ENCODE results near the gene C4orf17. TPM values are rescaled to one million over a fixed set of nuclear protein-coding genes. Genes with fewer than 3 reads are reported as not detected.

Gene C4orf17
- total RNA-seq, 1 donor from 2014 or later: not detected

- Histone ChIP-seq H3K36me3 (ENCODE audit: insufficient read depth, low read length) (no peaks in the 10 kb centered on the region), H3K79me2 (ENCODE audit: insufficient read depth, low read length) (no peaks in the 10 kb centered on the region), H3K9ac (ENCODE audit: low read length) (no peak overlapping the region), H4K20me1 (ENCODE audit: insufficient read depth, low read length) (no peaks in the 10 kb centered on the region), H3K27ac (ENCODE audit: low read depth, low read length) (no peak overlapping the region), H3K9me3 (ENCODE audit: insufficient read depth, low read depth, low read length) (no peaks in the 10 kb centered on the region), H2AFZ (ENCODE audit: low read depth, low read length) (no peak overlapping the region), H3K4me1 (ENCODE audit: insufficient read depth, low read length) (no peaks in the 10 kb centered on the region), H3K4me3 (ENCODE audit: insufficient read depth, low read depth, low read length) (no peak overlapping the region), H3K27me3 (ENCODE audit: insufficient read depth, low read length) (no peaks in the 10 kb centered on the region), H3K4me2 (ENCODE audit: low read length) (no peak overlapping the region)
- Mint-ChIP-seq H3K4me1 (ENCODE audit: low read depth, unreplicated experiment) (no peaks in the 10 kb centered on the region), H3K27ac (ENCODE audit: unreplicated experiment) (no peak overlapping the region), H3K27me3 (ENCODE audit: low read depth, unreplicated experiment) (no peaks in the 10 kb centered on the region), H3K36me3 (ENCODE audit: low read depth, unreplicated experiment) (no peaks in the 10 kb centered on the region), H3K9me3 (ENCODE audit: unreplicated experiment) (peaks cover 11% of the 10 kb centered on the region), H3K4me3 (ENCODE audit: unreplicated experiment) (no peak overlapping the region)
- FAIRE-seq (no peak), DNase-seq (ENCODE audit: low read depth) (no peak)
- no peak for TF ChIP-seq CTCF (IDR thresholded peaks at IDR 0.05; ENCODE audit: insufficient read depth, low read depth, low read length)
- TF ChIP-seq EZH2 (IDR thresholded peaks at IDR 0.05; ENCODE audit: insufficient read depth, low read length): no peak
Measured at GRCh38 chr4:99507349-99507748, 3.5 kb upstream of the C4orf17 start.

DNA sequence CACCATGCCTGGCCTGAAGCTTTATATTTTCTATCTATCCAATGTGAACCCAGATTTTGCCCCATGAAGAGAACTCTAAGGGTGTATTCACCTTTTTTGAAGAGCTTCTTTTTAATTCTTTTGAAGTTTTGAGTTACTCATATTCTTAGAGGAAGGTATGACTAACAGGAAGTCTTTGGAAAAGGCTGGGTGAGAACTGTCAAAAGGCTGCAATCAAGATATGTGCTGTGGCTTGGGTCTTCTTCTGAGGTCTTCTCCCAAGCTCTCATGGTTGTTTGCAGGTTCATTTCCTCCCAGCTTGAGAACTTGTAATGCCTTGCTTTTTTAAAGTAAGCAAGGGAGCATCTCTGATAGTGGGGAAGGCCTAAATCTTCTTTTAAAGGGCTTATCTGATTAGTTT is 3.1 kb upstream of the C4orf17 start:
- Histone ChIP-seq H3K4me1 (ENCODE audit: insufficient read depth, low read length) (no peaks in the 10 kb centered on the region), H3K27me3 (ENCODE audit: insufficient read depth, low read length) (no peaks in the 10 kb centered on the region), H2AFZ (ENCODE audit: low read depth, low read length) (no peak overlapping the region), H3K27ac (ENCODE audit: low read depth, low read length) (no peak overlapping the region), H4K20me1 (ENCODE audit: insufficient read depth, low read length) (no peaks in the 10 kb centered on the region), H3K4me2 (ENCODE audit: low read length) (no peak overlapping the region), H3K9ac (ENCODE audit: low read length) (no peak overlapping the region), H3K4me3 (ENCODE audit: insufficient read depth, low read depth, low read length) (no peak overlapping the region), H3K79me2 (ENCODE audit: insufficient read depth, low read length) (no peaks in the 10 kb centered on the region), H3K36me3 (ENCODE audit: insufficient read depth, low read length) (no peaks in the 10 kb centered on the region), H3K9me3 (ENCODE audit: insufficient read depth, low read depth, low read length) (no peaks in the 10 kb centered on the region)
- no peak overlapping the region for H3K4me3 Mint-ChIP-seq (ENCODE audit: unreplicated experiment)
- no peaks in the 10 kb centered on the region for H3K36me3 Mint-ChIP-seq (ENCODE audit: low read depth, unreplicated experiment)
- no peaks in the 10 kb centered on the region for H3K4me1 Mint-ChIP-seq (ENCODE audit: low read depth, unreplicated experiment)
- FAIRE-seq (no peak), DNase-seq (ENCODE audit: low read depth) (no peak)
- TF ChIP-seq EZH2 (IDR thresholded peaks at IDR 0.05; ENCODE audit: insufficient read depth, low read length) (no peak), CTCF (IDR thresholded peaks at IDR 0.05; ENCODE audit: insufficient read depth, low read depth, low read length) (no peak)
- no peaks in the 10 kb centered on the region for H3K27me3 Mint-ChIP-seq (ENCODE audit: low read depth, unreplicated experiment)
- peaks cover 11% of the 10 kb centered on the region for H3K9me3 Mint-ChIP-seq (ENCODE audit: unreplicated experiment)
- no peak overlapping the region for H3K27ac Mint-ChIP-seq (ENCODE audit: unreplicated experiment)

DNA sequence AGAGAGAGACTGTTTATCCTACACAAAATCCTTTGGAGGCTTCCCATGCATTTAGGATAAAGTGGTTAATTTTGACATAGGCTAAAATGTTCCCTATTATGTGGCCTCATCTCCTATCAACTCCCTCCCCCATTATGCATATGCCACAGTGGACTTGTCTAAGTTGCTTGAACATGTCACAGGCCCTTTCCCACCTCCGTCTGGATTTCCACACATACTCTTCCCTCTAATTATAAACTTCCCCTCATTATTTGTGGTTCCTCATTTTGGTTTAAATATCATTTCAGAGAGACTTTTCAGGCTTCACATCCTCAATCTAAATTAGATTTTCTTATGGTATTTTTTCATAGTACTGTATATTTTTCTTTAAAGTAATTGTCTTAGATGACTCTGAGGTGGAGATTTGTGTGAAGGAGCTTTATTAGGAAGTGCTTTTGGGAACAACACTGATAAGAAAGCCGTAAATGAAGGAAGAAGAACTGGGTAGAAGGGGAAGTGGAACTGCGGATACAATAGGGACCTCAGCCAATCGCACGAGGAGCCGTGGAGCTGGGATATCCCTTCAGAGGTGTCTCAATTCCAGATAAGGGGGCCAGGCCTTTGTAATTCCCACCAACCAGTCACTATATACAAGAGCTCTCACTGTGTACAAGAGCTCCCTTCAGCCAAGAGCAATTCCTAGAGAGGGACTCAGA is 7.9 kb downstream of the C4orf17 start:
- no peaks in the 10 kb centered on the region for H3K27me3 ChIP-seq (ENCODE audit: insufficient read depth, low read length)
- H3K27ac ChIP-seq (ENCODE audit: low read depth, low read length): no peak overlapping the region
- no peak overlapping the region for H3K4me3 Mint-ChIP-seq (ENCODE audit: unreplicated experiment)
- DNase-seq (ENCODE audit: low read depth) (no peak), FAIRE-seq (no peak)
- no peaks in the 10 kb centered on the region for H3K9me3 ChIP-seq (ENCODE audit: insufficient read depth, low read depth, low read length)
- H3K4me1 Mint-ChIP-seq (ENCODE audit: low read depth, unreplicated experiment): no peaks in the 10 kb centered on the region
- H3K27me3 Mint-ChIP-seq (ENCODE audit: low read depth, unreplicated experiment): no peaks in the 10 kb centered on the region
- no peaks in the 10 kb centered on the region for H3K36me3 ChIP-seq (ENCODE audit: insufficient read depth, low read length)
- no peaks in the 10 kb centered on the region for H3K79me2 ChIP-seq (ENCODE audit: insufficient read depth, low read length)
- H3K36me3 Mint-ChIP-seq (ENCODE audit: low read depth, unreplicated experiment): no peaks in the 10 kb centered on the region
- no peak overlapping the region for H2AFZ ChIP-seq (ENCODE audit: low read depth, low read length)
- no peak overlapping the region for H3K4me2 ChIP-seq (ENCODE audit: low read length)
- TF ChIP-seq EZH2 (IDR thresholded peaks at IDR 0.05; ENCODE audit: insufficient read depth, low read length): no peak
- no peak for TF ChIP-seq CTCF (IDR thresholded peaks at IDR 0.05; ENCODE audit: insufficient read depth, low read depth, low read length)
- H3K9ac ChIP-seq (ENCODE audit: low read length): no peak overlapping the region
- no peak overlapping the region for H3K4me3 ChIP-seq (ENCODE audit: insufficient read depth, low read depth, low read length)
- no peaks in the 10 kb centered on the region for H4K20me1 ChIP-seq (ENCODE audit: insufficient read depth, low read length)
- no peaks in the 10 kb centered on the region for H3K4me1 ChIP-seq (ENCODE audit: insufficient read depth, low read length)
- no peak overlapping the region for H3K27ac Mint-ChIP-seq (ENCODE audit: unreplicated experiment)
- no peaks in the 10 kb centered on the region for H3K9me3 Mint-ChIP-seq (ENCODE audit: unreplicated experiment)
